GM21526 (cell line): ENCODE results near the gene ADGB.
"Not testable (repeated sequence)": the region's sequence is repeated elsewhere in the genome, so short reads cannot be mapped to it uniquely, and the experiment has no call there.

Experiments used
- ATAC-seq: cut with Tn5 transposase; IDR thresholded peaks from one replicate; pipeline ENCODE4 v1.9.1; 2021; ENCODE audit warnings: moderate library complexity; ENCODE audit not compliant: unreplicated experiment, low FRiP score

Gene ADGB

DNA sequence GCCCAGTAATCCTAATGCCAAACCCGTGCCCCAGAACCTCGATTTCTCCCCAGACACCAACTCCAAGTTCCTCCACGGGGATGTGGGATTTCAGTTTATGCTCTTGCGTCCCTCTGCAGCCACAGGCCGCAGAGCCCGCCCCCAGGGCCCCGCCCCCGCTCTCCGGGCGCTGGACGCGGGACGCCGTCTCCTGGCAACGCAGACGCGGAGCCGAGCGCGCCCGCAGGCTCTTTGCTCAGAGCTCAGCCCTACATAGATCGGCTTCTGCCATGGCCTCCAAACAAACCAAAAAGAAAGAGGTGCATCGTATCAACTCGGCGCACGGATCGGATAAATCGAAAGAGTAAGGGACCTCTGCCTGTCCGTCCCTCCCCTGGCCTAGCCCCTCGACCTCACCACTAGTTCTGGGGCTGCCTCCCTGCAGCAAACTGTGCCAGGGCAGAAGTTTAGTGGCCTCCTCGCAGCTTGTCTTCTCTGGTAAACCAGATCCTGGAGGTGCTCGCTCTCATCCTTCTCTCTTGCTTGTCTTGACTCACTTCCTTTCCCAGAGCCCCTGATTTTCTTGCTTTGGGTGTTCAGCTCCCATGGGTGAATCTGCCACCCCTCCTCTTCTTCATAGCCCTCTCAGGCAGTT is at the start of gene ADGB:
Gene ADGB, plus strand, starts transcription at position 201 of the 634 bp plus-strand sequence. Its CDS starts 69 bp downstream, at position 270.
- ATAC-seq, result no peak

DNA sequence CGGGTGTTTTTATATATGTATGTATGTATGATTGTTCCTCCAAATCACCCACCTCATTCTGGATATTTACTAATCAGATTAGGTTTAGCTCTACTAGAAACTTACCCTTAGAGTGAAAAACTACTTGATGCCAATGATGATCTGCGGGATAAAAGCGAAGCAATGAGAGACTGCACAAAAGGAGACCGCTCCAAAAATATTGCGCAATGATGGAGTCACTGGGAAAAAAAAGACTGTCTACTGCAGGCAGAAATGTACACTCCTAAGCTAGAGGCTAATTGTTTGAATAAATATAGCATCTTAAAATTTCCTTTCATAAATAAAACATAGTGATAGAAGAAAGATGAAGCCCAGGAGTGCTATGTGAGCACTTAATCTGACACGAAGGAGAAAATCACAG is 47.9 kb upstream of the ADGB start:
- no peak for ATAC-seq

DNA sequence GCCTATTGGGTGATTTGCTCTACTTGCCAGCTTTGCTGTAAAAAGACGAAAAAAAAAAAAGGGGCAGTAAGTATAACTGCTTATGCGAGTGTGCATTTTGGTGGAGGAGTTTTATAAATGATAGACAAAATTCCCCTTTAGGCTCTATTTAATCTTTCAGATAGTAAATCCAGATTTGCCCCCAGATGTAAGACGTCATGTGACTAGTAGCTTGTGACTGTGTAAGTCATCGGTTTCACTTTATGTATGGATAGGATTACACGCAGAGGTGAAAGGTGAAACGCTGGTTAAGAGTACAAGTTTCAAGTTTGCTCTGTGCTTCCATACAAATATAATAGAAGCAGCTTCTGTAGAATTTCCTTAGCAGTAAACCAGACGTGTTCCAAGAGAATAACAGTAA is 47.2 kb upstream of the ADGB start:
- ATAC-seq, result no peak

DNA sequence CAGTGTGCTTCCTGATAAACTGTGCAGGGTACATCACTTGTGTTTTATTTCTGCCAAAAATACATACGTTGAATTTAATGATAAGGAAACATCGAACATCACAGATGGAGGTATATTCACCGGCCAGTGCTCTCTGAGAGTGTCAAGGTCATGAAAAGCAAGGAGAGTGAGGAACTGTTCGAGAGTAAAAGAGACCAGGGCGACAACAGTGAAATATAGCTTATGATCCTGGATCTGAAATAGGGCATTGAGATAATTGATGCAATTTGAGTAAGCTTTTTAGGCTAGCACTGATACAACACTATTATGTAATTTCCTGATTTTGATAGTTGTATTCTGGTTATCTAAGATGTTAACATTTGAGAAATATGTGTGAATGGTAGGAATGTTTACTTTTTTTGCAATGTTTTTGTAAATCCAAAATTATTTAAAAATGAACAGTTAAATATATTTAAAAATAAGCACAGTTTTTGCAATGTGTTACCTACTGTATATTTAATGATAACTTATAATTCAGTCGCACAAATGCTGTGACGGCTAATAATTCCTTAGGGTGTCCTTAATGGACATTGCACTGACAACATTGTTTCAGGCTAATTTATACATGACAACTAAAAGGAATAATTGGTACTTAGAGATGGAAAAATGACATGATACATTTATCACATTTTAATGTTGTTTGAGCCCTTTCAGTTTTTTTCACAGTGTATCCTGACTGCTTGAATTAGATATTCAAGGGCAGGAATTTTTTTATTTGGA is 45.2 kb upstream of the ADGB start:
- ATAC-seq, result no peak

DNA sequence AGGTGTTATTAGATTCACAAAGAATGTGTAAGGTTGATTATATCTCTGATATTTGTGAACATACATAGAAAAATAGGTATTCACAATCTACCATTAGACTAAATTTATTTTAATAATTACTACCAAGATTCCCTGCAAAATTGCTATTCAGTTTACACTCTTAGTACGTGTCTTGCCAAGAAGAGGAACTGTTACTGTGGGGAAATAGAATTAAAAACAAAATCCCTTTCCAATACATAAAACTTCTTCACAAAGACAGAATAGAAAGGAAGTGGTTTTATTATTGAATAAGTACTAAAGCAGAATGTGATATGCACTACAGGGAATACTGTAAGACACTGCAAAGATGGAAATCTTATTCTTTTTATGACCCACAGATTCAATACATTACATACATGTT is 38.2 kb upstream of the ADGB start:
- no peak for ATAC-seq

DNA sequence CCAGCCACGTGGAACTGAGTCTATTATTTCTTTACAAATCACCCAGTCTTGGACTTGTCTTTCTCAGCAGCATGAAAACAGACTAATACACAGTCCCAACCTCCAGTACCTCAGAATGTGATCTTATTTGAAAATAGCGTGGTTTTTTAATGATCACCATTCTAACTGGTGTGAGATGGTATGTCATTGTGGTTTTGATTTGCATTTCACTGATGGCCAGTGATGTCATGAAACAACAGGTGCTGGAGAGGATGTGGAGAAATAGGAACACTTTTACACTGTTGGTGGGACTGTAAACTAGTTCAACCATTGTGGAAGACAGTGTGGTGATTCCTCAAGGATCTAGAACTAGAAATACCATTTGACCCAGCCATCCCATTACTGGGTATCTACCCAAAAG is 32.1 kb upstream of the ADGB start:
- ATAC-seq, result not testable (repeated sequence)

DNA sequence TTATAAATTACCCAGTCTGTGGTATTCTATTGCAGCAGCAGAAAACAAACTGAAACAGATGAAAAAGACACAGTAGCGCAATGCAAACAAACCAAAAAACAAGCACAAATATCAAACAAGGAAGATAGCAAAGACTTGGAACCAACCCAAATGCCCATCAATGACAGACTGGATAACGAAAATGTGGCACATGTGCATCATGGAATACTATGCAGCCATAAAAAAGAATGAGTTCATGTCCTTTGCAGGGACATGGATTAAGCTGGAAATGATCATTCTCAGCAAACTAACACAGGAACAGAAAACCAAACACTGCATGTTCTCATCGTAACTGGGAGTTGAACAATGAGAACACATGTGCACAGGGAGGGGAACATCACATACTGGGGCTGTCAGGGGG is 30.2 kb upstream of the ADGB start:
- not testable (repeated sequence) for ATAC-seq

DNA sequence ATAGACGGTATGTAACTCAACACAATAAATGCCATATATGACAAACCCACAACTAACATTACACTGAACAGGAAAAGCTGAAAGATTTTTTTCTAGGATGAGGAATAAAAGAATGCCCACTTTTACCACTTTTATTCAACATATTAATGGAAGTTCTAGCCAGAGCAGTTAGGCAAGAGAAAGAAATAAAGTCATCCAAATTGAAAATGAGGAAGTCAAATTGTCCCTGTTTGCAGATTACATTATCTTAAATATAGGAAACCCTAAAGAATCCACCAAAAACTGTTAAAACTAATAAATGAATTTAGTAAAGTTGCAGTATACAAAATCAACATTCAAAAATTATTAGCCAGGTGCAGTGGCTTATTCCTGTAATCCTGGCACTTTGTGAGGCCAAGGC is 24.6 kb upstream of the ADGB start:
- no peak for ATAC-seq

DNA sequence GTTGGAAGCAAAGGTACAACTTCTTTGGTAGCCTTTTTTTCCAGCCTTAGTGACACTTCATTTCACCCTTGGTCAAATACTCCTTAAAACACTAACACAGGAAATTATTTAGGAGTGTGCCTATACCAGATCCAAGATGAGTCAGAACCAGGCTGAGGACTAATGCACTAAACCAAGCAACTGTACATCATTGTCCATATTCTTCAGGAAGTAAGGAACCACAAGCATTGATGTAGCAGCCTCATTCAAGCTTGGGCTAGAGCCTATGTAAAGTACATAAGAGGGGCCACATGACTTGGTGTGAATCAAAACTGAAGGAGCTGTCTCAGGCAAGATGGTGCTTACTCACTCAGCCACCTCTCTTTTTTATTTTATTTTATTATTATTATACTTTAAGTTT is 20.7 kb upstream of the ADGB start:
- no peak for ATAC-seq

DNA sequence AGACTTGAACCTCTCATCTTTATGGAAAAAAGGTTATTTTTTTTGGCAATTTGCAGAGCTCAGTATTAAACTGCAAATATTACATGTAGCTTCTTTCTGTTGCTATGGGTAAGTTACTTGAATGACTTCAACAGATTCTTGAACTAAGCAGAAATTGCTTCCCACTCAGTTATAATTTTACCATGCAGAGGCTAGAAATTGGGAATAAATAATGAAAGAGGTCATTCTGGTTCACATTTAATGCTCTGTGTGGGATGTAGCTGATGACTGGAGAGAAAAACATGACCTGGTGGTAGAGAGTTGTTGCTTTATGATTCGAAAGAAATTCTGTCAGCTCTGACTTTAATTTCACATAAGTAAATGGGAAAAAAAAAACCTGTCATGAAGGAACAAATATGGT is 16.8 kb upstream of the ADGB start:
- ATAC-seq, result no peak

DNA sequence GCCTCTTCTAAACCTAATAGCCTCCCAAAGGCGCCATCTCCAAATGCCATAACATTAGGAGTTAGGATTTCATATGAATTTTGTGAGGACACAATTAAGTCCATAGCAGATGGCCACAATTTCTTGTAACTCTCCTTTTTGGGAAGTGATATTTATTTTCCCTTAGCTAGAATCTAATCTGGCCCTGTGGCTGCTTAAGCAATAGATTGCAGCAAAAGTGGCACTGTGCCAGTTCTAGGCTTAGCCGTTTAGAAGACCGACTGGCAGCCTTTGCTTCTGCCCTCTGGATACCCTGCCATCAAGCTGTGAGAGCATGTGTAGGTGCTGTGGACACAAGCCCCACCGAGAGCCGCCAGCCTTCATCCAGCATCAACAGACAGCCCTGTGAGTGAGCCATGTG is 15.9 kb upstream of the ADGB start:
- no peak for ATAC-seq

DNA sequence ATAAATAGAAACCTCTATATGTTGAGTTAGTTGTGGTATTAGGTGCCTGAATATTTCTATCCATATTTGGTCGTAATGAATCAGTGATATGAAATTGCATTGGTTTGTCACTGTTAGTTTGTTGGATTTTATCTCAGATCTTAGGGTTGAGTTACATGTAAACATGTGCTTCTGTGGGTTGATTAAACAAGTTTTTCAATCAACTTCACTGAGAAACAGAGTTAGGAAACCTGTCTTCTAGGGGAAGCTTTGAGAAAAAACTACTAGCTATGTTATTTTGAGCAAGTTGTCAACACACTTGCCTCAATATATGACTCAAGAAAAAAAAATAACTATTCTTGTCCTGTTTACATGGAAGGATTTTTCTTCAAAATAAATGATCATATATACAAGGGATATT is 14.8 kb upstream of the ADGB start:
- ATAC-seq, result no peak

DNA sequence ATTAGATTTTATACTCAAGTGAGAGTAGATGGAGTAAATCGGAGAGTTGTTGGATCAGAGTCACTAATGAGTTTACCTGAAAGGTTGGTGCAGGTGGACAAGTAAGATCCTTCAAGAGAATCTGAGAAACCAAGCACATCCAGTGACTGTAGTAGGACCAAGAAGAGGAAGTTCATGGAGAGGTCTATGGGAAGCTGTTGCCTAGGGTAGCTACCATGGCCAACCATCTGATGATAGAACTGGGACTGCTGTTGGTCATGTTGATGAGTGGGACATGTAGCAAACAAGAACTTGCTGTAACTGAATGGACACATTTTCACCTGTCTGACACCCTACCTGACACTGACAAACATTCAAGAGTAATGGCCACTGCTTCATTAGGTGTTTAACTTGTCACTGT is 11.3 kb upstream of the ADGB start:
- ATAC-seq, result no peak

DNA sequence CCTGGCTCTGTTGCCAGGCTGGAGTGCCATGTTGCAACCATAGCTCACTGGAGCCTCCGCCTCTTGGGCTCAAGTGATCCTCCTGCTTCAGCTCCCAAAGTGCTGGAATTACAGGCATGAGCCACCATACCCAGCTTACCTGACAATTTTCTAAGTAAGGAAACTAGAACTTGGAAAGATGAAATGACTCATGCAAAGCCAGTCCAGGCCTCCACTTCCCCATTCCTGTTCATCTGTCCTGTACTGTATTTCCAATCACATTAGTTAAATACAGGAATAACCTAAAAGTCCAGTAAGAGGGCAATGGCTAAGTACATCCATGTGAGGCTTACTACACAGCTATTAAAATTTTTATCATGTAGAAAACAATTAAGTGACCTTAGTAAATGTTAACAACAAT is 8.3 kb upstream of the ADGB start:
- ATAC-seq, result no peak

DNA sequence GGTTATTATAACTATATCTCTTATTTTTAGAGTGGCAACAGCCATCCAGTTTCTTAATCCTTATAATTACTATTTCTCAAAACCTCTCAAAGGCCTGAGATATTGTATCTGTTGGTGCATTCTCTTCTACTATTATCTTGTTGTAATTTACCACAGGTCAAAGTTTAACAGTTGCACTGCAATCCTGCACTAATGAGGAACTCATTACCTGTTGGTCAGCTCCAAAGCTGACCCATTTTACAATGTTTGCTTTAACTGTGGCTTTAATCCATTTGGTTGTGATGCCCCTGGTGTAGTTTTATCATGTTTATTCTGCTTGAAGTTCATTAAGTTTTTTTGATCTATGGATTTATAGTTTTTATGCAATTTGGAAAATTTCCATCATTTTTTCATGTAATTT is 6.3 kb upstream of the ADGB start:
- no peak for ATAC-seq

DNA sequence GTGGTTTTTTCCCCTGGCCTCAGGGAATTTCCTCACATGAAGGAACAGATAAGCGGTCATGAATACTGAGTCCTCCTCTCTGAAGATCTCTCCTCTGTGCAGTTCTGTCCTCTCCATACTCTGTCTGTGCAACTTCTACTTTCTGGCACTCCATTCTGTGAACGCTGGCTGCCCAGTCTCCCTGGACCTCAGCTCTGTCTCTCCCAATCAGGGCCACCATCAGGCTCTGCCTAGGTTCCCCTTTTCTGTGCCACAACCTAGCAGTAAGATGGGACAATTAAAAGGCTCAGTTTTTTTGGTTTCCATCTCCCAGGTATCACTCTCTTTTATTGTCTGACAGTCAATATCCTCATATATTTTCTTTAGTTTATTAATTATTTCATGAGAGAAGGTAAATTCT is 4.8 kb upstream of the ADGB start:
- no peak for ATAC-seq

DNA sequence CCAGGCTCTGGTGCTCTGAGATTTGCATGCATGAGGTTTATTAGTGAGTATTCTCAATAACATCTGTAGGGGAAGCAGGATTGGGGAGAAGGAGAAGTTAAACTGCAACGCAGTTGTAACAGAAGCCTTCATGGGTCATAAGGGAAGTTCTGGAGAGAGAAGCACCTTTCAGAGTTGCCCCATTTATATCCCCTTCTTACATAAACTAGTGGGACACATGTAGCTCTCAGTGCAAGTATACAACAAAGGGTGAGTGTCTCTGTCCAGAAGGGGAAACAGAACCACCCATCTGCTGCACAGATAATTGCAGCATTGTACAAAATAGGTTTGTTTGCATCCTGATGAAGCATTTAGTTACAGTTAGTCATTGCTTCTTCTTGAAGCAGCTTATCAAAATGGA is 4.3 kb upstream of the ADGB start:
- no peak for ATAC-seq

DNA sequence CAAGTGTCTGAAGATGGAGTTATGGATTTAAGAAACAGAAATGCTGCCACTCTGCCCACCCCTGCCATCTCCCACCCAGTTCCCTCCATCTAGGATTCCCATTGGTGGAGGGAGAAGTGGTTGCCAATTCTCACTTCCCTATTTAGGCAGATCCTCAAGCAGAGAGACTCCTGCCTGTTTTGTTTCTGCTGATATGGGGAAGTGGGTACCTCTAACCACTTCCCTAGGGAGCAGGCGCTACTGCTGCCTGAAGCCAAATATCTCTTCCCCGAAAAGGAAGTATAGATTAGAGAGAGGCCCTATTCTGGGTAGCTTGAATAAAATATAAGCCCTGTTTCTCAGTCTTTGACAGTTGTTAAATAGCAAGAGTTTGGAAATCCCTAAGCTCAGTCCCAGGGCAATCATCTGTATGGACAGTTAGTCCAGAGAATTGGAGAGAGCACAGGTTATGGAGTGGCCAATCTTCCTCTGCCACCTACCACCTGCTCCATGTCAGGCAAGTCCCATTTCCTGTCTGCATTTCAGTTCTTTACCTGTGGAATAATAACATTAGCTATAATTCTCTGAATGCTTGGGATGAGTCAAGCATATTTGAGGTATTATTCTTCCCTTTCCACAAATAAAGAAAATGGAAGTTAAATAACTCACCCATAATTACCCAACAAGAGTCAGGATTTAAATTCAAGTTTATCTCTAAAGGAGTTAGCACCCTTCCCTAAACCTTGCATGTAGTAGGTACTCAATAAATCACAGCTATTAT is 2.6 kb upstream of the ADGB start:
- ATAC-seq, result no peak

DNA sequence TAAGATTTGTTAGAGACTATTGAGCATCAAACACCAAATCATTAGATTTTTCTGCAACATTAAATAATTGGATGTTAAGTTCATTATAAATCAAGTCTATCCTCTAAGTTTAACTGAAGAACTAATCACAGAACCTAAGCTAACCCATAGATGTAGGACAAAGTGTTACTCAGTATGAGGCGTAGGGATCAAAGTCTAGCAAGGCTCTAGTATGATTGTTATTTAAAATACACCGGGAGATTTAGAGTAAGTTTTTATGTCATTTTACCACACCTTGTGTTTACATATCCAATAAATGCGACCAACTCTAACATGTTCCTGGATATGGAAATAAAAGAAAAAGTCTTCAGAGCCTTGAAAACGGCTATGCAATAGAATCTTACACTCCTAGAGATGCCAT is 2.6 kb downstream of the ADGB start:
- no peak for ATAC-seq

DNA sequence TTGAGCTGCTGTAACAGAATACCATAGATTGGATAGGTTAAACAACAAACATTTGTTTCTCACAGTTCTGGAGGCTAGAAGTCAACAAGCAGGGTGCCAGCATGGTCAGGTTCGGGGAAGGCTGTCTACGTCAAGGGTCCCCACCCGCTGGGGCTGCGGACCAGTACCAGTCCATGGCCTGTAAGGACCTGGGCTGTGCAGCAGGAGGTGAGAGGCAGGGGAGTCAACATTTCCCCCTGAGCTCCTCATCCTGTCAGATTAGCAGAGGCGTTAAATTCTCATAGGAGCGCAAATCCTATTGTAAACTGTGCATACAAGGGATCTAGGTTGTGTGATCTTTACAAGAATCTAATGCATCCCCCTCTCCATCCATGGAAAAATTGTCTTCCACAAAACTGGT is 3.8 kb downstream of the ADGB start:
- ATAC-seq, result no peak

DNA sequence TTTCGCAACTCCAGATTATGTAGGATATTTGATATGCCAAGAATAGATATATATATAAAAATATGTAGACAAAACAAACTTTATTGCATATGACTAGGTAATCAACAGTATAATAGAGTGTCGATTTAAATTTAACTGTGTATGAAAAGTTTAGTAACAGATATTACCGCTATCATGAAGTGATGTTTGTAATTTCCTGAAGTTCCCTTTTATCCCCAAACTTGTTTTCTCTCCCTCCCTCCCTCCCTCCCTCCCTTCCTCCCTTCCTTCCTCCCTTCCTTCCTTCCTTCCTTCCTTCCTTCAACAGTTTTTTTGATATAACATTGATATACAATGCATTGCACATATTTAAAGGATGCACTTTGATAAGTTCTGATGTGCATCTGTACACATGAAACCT is 15.2 kb downstream of the ADGB start:
- no peak for ATAC-seq

DNA sequence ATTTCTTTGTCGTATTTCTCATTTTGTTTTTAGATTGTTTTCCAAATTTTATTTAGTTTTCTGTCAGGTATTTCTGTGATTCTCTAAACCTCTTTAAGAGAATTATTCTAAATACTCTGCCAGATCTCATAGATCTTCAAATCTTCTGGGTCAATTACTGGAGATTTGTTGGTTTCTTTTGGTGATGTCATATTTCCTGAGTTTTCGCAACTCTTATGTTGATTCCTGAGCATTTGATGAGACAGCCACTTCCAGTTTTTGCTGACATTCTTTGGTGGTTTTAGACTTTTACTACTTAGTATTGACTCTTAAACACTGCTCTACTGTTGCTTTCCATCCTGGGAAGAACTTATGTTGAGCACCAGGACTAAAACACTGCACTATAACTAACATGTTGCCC is 21.9 kb downstream of the ADGB start:
- ATAC-seq, result no peak
